LNCaP clone FGC (cell line): Measurements from ENCODE around the gene BST1.

Source experiments
- DNase-seq: peaks from one replicate; pipeline ENCODE4 v3.0.0-alpha.2; 2011; ENCODE audit warnings: low read depth
- H3K4me3 ChIP-seq: 2 replicates; pipeline ENCODE4 v1.5.1; 2011; ENCODE audit warnings: mild to moderate bottlenecking, low read depth, low read length, control low read depth
- CTCF ChIP-seq: IDR thresholded peaks from 2 replicates; pipeline ENCODE4 v1.5.1; 2012; ENCODE audit warnings: mild to moderate bottlenecking; ENCODE audit not compliant: control insufficient read depth, insufficient read depth; ENCODE audit errors: extremely low read depth

The BST1 gene

GRCh38 chr4:15676039-15676438, 26.8 kb upstream of the BST1 start:
- no peak for DNase-seq
- H3K4me3 ChIP-seq = no peak overlapping the region
- no peak for TF ChIP-seq CTCF

GRCh38 chr4:15676899-15677298, 26.0 kb upstream of the BST1 start:
- no peak overlapping the region for H3K4me3 ChIP-seq
- TF ChIP-seq CTCF = no peak
- DNase-seq = no peak

- no peak for TF ChIP-seq CTCF
- H3K4me3 ChIP-seq = no peak overlapping the region
- no peak for DNase-seq
Observed at GRCh38 chr4:15677507-15677988, 25.3 kb upstream of the BST1 start.

GRCh38 chr4:15681067-15681371, 21.8 kb upstream of the BST1 start:
- H3K4me3 ChIP-seq = peak overlapping the region; percentile 61
- TF ChIP-seq CTCF = no peak
- no peak for DNase-seq

- H3K4me3 ChIP-seq = peak within 1 kb of the TSS; percentile 61
- peak; percentile 94 for DNase-seq
- TF ChIP-seq CTCF = peak; percentile 21; the same call in 1 of the 2 replicates
Observed at GRCh38 chr4:15681372-15682241, 21.3 kb upstream of the BST1 start, which contains the start of gene FAM200B. Gene FAM200B, plus strand, starts transcription at chr4:15681827. Its CDS starts 5,151 bp downstream, at chr4:15686978.

- H3K4me3 ChIP-seq = peak overlapping the region; percentile 61
- TF ChIP-seq CTCF = no peak
- DNase-seq = no peak
Observed at GRCh38 chr4:15682242-15683142, 20.4 kb upstream of the BST1 start.
